HEK293T (cell line): ENCODE measurements around the gene UMODL1.
A peak's percentile ranks its signal among the peaks of the same experiment; 100 is the strongest.

Experiments
- CTCF ChIA-PET: fragments of 350-600 bp; formaldehyde crosslinking; extraction: SDS; loops from one replicate; lab custom pipeline; 2021; ENCODE audit warnings: antibody characterized with exemption, inconsistent platforms; lab: Yijun Ruan, JAX
- POLR2A ChIA-PET: fragments of 350-600 bp; formaldehyde crosslinking; extraction: SDS; loops from one replicate; lab custom pipeline; 2020; ENCODE audit warnings: antibody characterized with exemption, inconsistent platforms; lab: Yijun Ruan, JAX
- DNase-seq: peaks from one replicate; pipeline ENCODE4 v3.0.0; 2012; ENCODE audit warnings: mixed read lengths; ENCODE audit errors: extremely low spot score
- ARNT ChIP-seq: fragments of 450-650 bp; IDR thresholded peaks from 2 replicates; pipeline ENCODE4 v1.6.1; 2017; ENCODE audit warnings: mild to moderate bottlenecking
- BHLHE40 ChIP-seq: fragments of 450-650 bp; IDR thresholded peaks from 2 replicates; pipeline ENCODE4 v1.6.1; 2016; ENCODE audit warnings: mild to moderate bottlenecking, moderate library complexity, borderline replicate concordance
- CTBP1 ChIP-seq: fragments of 450-650 bp; IDR thresholded peaks from 2 replicates; pipeline ENCODE4 v1.6.1; 2016; ENCODE audit warnings: borderline replicate concordance
- ELF4 ChIP-seq: fragments of 450-650 bp; IDR thresholded peaks from 2 replicates; pipeline ENCODE4 v1.6.1; 2017; ENCODE audit warnings: antibody characterized with exemption
- FOXA1 ChIP-seq: fragments of 450-650 bp; IDR thresholded peaks from 2 replicates; pipeline ENCODE4 v1.6.1; 2016; ENCODE audit warnings: mild to moderate bottlenecking
- FOXK2 ChIP-seq: fragments of 450-650 bp; IDR thresholded peaks from 2 replicates; pipeline ENCODE4 v1.6.1; 2016; ENCODE audit warnings: mild to moderate bottlenecking
- FOXM1 ChIP-seq: fragments of 450-650 bp; IDR thresholded peaks from 2 replicates; pipeline ENCODE4 v1.6.1; 2017; ENCODE audit warnings: mild to moderate bottlenecking, borderline replicate concordance
- HDGF ChIP-seq: fragments of 450-650 bp; IDR thresholded peaks from 2 replicates; pipeline ENCODE4 v1.6.1; 2017; ENCODE audit warnings: antibody characterized with exemption, borderline replicate concordance
- L3MBTL2 ChIP-seq: fragments of 450-650 bp; conservative IDR thresholded peaks from 2 replicates; pipeline ENCODE4 v1.6.1; 2016; ENCODE audit warnings: mild to moderate bottlenecking
- LEF1 ChIP-seq: fragments of 450-650 bp; IDR thresholded peaks from 2 replicates; pipeline ENCODE4 v1.6.1; 2017; ENCODE audit warnings: mild to moderate bottlenecking, borderline replicate concordance
- NFRKB ChIP-seq: fragments of 450-650 bp; IDR thresholded peaks from 2 replicates; pipeline ENCODE4 v1.6.1; 2016; ENCODE audit warnings: mild to moderate bottlenecking, moderate library complexity
- SP1 ChIP-seq: fragments of 450-650 bp; IDR thresholded peaks from 2 replicates; pipeline ENCODE4 v1.6.1; 2017
- SUZ12 ChIP-seq: fragments of 450-650 bp; IDR thresholded peaks from 2 replicates; pipeline ENCODE4 v1.6.1; 2016; ENCODE audit warnings: mild to moderate bottlenecking
- TARDBP ChIP-seq: fragments of 450-650 bp; IDR thresholded peaks from 2 replicates; pipeline ENCODE4 v1.6.1; 2016
- ZNF384 ChIP-seq: fragments of 450-650 bp; IDR thresholded peaks from 2 replicates; pipeline ENCODE4 v1.6.1; 2016
- TF ChIP-seq, protein P1 (sequence below): fragments of 450-650 bp; IDR thresholded peaks from 2 replicates; pipeline ENCODE4 v1.6.1; 2016

UMODL1 gene

DNA sequence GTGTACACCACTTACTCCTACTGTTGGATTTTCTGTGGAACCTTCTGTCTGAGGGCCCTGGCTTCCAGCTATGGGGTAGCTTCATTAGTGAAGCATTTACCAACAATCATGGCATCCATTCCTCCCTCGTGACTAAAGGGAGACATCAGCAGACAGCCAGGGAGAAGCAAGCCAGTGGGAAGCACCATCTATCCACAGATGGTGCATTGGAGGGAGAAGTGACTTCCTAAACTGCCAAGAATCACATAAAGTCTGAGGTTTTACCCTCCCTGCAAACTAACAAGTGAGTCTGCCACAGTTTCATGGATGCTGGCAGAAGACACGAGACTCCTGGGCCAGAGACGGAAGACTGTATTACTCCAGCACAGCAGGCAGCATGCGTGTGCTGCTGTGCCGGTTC lies 31.4 kb downstream of the UMODL1 start:
- TF ChIP-seq TARDBP (no peak), FOXM1 (no peak), FOXA1 (no peak), SP1 (no peak)
- POLR2A ChIA-PET = no interaction called here
- CTCF ChIA-PET = no interaction called here
- DNase-seq = no peak

DNA sequence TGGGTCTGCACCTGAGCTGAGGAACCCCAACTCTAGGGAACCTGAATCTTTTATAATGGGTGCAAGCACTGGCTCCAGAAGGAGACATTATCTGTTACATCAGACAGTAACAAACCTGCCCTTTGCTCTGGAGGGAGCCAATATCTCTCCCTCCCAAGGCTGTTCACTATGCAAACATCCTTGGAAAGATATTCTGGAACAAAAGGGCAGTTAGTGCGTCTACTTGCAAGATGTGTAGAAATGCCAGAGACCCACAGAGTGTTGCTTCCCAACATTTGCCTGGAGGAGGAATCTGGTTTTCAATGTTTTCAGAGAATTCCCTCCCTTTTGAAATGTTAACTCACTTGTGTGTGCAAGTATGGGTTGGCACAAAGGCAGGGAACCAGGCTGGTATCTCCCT lies 31.9 kb downstream of the UMODL1 start:
- TF ChIP-seq L3MBTL2 = no peak
- no peak for TF ChIP-seq LEF1
- TF ChIP-seq HDGF = no peak
- no peak for TF ChIP-seq BHLHE40
- no peak for TF ChIP-seq CTBP1
- POLR2A ChIA-PET = no interaction called here
- CTCF ChIA-PET = no interaction called here
- no peak for DNase-seq

DNA sequence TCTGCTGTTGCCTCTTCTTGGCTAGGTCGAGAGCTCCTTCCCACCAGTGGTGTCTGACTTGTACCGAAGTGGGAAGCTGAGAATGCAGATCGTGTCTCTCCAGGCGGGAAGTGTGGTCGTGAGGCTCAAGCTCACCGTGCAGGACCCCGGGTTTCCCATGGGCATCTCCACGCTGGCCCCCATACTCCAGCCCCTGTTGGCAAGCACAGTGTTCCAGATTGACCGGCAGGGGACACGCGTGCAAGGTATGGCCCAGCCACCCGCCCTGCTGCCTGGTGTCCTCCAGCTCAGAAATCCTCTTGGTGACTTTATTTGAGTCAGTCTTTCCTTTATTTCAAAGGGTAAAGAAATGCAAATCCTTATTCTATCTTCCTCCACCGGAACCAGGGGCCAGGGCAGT lies 32.7 kb downstream of the UMODL1 start:
- ChIA-PET POLR2A (no interaction called here), CTCF (no interaction called here)
- DNase-seq = no peak
- TF ChIP-seq BHLHE40 (no peak), FOXA1 (no peak), ELF4 (no peak), NFRKB (no peak), ARNT (no peak), L3MBTL2 (no peak), SUZ12 (no peak)

DNA sequence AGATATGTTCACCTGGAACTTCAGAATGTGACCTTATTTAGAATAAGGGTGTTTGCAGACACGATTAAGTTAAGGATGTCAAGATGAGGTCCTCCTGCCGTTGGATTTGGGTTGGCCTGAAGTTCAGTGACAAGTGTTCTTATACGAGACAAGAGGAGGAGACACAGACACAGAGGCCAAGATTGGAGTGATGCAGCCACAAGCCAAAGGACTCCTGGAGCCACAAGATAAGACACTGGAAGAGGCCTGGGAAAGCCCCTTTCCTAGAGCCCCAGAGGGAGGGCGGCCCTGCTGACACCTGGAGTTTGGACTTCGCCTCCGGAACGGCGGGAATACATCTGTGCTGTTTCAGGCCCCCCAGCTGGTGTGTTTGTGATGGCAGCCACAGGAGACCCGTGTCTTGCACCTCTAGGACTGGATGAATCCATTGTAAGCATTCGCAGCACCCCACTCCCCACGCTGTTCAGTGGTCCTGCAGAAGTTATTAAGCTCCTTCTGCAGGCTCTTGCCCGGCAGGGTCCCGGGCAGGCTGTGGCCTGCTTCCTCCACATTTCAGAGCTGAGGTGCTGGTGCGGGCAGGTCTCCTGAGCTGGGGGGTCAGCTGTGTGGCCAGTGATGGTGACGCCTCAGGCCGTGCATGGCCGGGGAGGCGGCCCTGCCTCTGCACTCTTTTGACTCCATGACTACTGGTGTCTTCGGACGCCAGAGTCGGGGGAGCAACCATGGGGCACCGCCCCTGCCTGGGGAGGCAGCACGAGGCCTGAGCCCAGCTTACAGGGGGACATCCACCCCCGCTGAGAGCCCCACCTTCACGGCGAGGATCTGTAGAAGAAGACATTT lies 34.6 kb downstream of the UMODL1 start:
- no peak for DNase-seq
- ChIA-PET CTCF (interaction anchor here (1.1 to 2.7 kb wide), 2 partner anchors 8 to 289 kb away, joined by 3 to 8 read pairs; no protein-coding TSS in a partner anchor), POLR2A (no interaction called here)
- no peak for TF ChIP-seq CTBP1
- TF ChIP-seq SUZ12 = no peak
- no peak for TF ChIP-seq LEF1
- no peak for TF ChIP-seq BHLHE40
- TF ChIP-seq NFRKB = no peak
- TF ChIP-seq ZNF384 = no peak
- no peak for TF ChIP-seq FOXA1
- TF ChIP-seq FOXM1 = no peak
- no peak for TF ChIP-seq HDGF
- TF ChIP-seq TARDBP = no peak
- no peak for TF ChIP-seq ELF4
- TF ChIP-seq FOXK2 = no peak
- no peak for TF ChIP-seq ARNT
- TF ChIP-seq, protein P1, sequence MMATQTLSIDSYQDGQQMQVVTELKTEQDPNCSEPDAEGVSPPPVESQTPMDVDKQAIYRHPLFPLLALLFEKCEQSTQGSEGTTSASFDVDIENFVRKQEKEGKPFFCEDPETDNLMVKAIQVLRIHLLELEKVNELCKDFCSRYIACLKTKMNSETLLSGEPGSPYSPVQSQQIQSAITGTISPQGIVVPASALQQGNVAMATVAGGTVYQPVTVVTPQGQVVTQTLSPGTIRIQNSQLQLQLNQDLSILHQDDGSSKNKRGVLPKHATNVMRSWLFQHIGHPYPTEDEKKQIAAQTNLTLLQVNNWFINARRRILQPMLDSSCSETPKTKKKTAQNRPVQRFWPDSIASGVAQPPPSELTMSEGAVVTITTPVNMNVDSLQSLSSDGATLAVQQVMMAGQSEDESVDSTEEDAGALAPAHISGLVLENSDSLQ = no peak
- no peak for TF ChIP-seq SP1
- TF ChIP-seq L3MBTL2 = no peak

DNA sequence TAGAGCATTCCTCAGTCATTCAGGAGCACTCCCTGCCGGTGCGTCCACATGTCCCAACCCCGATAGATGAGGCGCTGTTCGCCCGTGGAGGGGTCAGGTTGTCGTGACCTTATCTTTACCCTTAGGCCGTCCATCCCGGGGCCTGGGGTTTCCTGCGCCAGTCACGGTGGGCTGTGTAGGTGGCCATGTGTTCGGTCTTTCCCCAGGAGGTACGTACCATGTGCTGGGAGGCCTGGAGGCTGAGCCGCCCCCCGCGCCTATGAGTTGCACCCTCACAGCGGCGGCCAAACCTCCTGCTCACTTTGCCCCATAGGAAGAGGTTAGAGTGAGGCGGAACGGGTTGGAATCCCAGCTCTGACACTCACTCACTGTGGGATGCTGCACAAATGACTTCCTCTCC lies 35.3 kb downstream of the UMODL1 start:
- ChIA-PET POLR2A (no interaction called here), CTCF (interaction anchor here (1.1 to 2.7 kb wide), 2 partner anchors 9 to 290 kb away, joined by 3 to 8 read pairs; no protein-coding TSS in a partner anchor)
- no peak for TF ChIP-seq CTBP1
- TF ChIP-seq L3MBTL2 = no peak
- no peak for TF ChIP-seq HDGF
- TF ChIP-seq FOXK2 = no peak
- no peak for TF ChIP-seq SP1
- TF ChIP-seq FOXA1 = no peak
- TF ChIP-seq ARNT = no peak
- TF ChIP-seq ZNF384 = no peak
- TF ChIP-seq ELF4 = no peak
- no peak for TF ChIP-seq NFRKB
- no peak for TF ChIP-seq FOXM1
- TF ChIP-seq LEF1 = no peak
- TF ChIP-seq, protein P1 = no peak
- no peak for TF ChIP-seq TARDBP
- TF ChIP-seq BHLHE40 = no peak
- DNase-seq = no peak

DNA sequence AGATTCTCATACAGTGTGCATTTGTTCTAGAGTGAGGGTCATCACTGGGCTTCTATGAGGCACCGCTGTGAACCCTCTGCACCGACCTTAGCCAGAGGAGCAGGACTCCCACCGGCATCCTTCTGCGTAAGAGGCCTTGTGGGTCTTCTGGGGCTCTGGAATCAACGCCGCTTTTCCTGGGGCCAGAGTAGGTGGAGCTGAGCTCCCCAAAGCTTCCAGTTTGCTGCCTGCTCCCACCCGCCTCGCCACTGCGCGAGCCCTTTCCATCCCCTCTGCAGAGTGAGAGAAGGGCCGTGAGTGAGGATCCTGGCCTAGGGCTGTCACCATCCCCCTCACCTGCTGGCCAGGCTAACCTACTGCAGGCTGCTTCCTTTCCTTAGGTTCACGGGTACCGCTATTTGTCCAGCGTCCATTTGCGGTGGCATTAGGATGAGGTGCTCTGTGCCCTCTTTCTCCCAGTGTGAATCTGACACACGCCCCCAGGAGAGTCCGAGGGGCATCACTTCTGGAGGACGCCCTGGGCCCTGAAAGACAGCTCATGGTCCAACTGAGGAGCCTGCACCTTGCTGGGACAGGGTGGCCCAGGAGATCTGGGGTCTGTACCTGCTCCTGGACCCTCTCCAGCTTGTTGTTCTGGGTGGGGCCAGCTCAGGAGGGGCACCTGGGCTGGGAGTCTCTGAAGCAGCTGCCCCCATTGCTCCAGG lies 36.2 kb downstream of the UMODL1 start:
- peak; percentile 52 for DNase-seq
- POLR2A ChIA-PET = interaction anchor here (1.0 kb wide), 1 partner anchor 99 kb away, joined by 3 read pairs; no protein-coding TSS in a partner anchor
- CTCF ChIA-PET = interaction anchor here (0.6 to 2.7 kb wide), 12 partner anchors 10 to 497 kb away, joined by 3 to 24 read pairs (median 4); no protein-coding TSS in a partner anchor
- no peak for TF ChIP-seq NFRKB
- TF ChIP-seq CTBP1 = no peak
- peak; percentile 46; the same call in 1 of the 2 replicates for TF ChIP-seq HDGF
